Measurements from ENCODE around the gene PDE2A. TPM values are rescaled to one million over a fixed set of nuclear protein-coding genes. Genes with fewer than 3 reads are reported as not detected.
"Not testable (repeated sequence)": the region's sequence is repeated elsewhere in the genome, so short reads cannot be mapped to it uniquely, and the experiment has no call there.

PDE2A gene
- total RNA-seq, 1 donor from 2014 or later: 0.11 TPM

DNA sequence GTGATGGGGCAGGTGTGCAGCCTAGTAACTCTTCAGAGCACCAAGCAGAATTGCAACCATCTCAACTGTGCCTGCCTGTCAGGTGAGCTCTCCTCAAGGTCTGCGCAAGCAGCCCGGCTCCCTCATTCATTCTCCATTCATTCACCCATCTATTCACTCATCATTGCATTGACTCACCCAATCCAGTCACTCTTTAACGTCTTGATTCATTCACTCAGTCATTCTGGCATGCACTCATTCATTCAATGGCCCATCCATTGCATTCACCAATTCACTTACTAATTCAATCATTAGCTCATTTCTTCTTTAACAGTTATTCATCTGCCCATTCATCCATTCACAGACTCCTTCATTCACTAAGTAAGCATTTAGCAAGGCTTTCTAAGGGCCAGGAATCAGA is 111.8 kb downstream of the PDE2A start:
- Histone ChIP-seq H3K9me3 (ENCODE audit: low read depth) (no peaks in the 10 kb centered on the region), H3K9ac (no peak overlapping the region), H3K4me2 (no peak overlapping the region), H3K27ac (no peak overlapping the region), H3K79me2 (ENCODE audit: low read depth) (no peaks in the 10 kb centered on the region), H3F3A (ENCODE audit: low read depth) (no peaks in the 10 kb centered on the region), H2AFZ (replicated peaks) (no peak overlapping the region), H3K36me3 (no peaks in the 10 kb centered on the region), H4K20me1 (ENCODE audit: low read depth) (no peaks in the 10 kb centered on the region), H3K4me1 (peaks cover 12% of the 10 kb centered on the region), H3K27me3 (no peaks in the 10 kb centered on the region), H3K4me3 (no peak overlapping the region)
- Mint-ChIP-seq H3K4me3 (no peak overlapping the region), H3K27me3 (ENCODE audit: insufficient read depth, low read depth) (no peaks in the 10 kb centered on the region), H3K36me3 (no peaks in the 10 kb centered on the region), H3K9me3 (no peaks in the 10 kb centered on the region), H3K27ac (no peak overlapping the region), H3K4me1 (no peaks in the 10 kb centered on the region)
- DNase-seq (ENCODE audit: low spot score): peak; percentile 27
- TF ChIP-seq EZH2 (IDR thresholded peaks at IDR 0.05) (no peak), EZH2phosphoT487 (IDR thresholded peaks at IDR 0.05) (no peak)
- TF ChIP-seq, protein P1, sequence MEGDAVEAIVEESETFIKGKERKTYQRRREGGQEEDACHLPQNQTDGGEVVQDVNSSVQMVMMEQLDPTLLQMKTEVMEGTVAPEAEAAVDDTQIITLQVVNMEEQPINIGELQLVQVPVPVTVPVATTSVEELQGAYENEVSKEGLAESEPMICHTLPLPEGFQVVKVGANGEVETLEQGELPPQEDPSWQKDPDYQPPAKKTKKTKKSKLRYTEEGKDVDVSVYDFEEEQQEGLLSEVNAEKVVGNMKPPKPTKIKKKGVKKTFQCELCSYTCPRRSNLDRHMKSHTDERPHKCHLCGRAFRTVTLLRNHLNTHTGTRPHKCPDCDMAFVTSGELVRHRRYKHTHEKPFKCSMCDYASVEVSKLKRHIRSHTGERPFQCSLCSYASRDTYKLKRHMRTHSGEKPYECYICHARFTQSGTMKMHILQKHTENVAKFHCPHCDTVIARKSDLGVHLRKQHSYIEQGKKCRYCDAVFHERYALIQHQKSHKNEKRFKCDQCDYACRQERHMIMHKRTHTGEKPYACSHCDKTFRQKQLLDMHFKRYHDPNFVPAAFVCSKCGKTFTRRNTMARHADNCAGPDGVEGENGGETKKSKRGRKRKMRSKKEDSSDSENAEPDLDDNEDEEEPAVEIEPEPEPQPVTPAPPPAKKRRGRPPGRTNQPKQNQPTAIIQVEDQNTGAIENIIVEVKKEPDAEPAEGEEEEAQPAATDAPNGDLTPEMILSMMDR (IDR thresholded peaks at IDR 0.05): no peak

DNA sequence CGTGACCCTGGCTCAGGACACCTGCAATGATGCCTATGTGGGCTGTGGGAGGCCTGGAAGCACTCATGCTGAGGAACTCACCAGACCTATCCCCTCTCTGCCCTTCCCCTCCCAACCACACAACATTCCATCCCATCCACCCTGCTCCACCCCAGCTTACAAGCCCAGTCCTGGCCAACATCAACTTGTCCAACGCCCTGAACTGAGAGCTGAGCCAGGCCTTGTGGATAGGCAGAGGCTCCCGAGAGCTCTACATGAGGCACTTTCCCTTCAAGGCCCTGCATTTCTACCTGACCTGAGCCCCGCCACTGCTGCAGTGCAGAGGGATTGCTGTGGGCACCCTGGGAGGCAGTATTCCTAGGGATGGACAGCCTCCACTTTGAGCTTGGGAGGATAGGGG is 112.4 kb downstream of the PDE2A start:
- Mint-ChIP-seq H3K36me3 (no peaks in the 10 kb centered on the region), H3K9me3 (no peaks in the 10 kb centered on the region), H3K27ac (no peak overlapping the region), H3K4me3 (no peak overlapping the region), H3K27me3 (ENCODE audit: insufficient read depth, low read depth) (no peaks in the 10 kb centered on the region), H3K4me1 (no peaks in the 10 kb centered on the region)
- no peak overlapping the region for H3K4me3 ChIP-seq
- TF ChIP-seq EZH2 (IDR thresholded peaks at IDR 0.05) (no peak), EZH2phosphoT487 (IDR thresholded peaks at IDR 0.05) (no peak)
- TF ChIP-seq, protein P1 (IDR thresholded peaks at IDR 0.05): no peak
- H3K27me3 ChIP-seq: no peaks in the 10 kb centered on the region
- H3K4me1 ChIP-seq: peaks cover 12% of the 10 kb centered on the region
- H3F3A ChIP-seq (ENCODE audit: low read depth): no peaks in the 10 kb centered on the region
- no peaks in the 10 kb centered on the region for H3K79me2 ChIP-seq (ENCODE audit: low read depth)
- no peak for DNase-seq (ENCODE audit: low spot score)
- no peaks in the 10 kb centered on the region for H4K20me1 ChIP-seq (ENCODE audit: low read depth)
- H3K27ac ChIP-seq: no peak overlapping the region
- no peaks in the 10 kb centered on the region for H3K36me3 ChIP-seq
- H2AFZ ChIP-seq (replicated peaks): no peak overlapping the region
- H3K4me2 ChIP-seq: no peak overlapping the region
- no peaks in the 10 kb centered on the region for H3K9me3 ChIP-seq (ENCODE audit: low read depth)
- no peak overlapping the region for H3K9ac ChIP-seq

DNA sequence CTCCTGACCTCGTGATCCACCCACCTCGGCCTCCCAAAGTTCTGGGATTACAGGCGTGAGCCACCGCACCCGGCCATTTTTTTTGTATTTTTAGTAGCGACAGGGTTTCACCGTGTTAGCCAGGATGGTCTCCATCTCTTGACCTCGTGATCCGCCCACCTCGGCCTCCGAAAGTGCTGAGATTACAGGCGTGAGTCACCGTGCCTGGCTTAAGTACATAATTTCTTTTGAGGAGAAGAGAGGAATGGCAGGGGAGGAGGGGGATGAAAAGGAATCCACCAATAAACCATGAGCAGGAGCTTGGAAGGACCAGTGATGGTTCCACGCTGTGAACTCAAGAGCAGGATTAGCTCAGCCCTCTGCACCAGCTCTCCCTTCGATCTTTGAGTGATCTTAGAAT is 113.4 kb downstream of the PDE2A start:
- H3K9ac ChIP-seq; DNase-seq (ENCODE audit: low spot score); H3K4me3 ChIP-seq; H3K4me3 Mint-ChIP-seq; H3K79me2 ChIP-seq (ENCODE audit: low read depth); H3K27me3 ChIP-seq; H2AFZ ChIP-seq (replicated peaks); H3K9me3 ChIP-seq (ENCODE audit: low read depth); H3K27ac ChIP-seq; H3K27ac Mint-ChIP-seq; H3K4me1 Mint-ChIP-seq; H4K20me1 ChIP-seq (ENCODE audit: low read depth); H3F3A ChIP-seq (ENCODE audit: low read depth); H3K4me2 ChIP-seq; H3K36me3 ChIP-seq; H3K9me3 Mint-ChIP-seq; H3K27me3 Mint-ChIP-seq (ENCODE audit: insufficient read depth, low read depth); H3K36me3 Mint-ChIP-seq: not testable (repeated sequence)
- peaks cover 12% of the 10 kb centered on the region for H3K4me1 ChIP-seq

DNA sequence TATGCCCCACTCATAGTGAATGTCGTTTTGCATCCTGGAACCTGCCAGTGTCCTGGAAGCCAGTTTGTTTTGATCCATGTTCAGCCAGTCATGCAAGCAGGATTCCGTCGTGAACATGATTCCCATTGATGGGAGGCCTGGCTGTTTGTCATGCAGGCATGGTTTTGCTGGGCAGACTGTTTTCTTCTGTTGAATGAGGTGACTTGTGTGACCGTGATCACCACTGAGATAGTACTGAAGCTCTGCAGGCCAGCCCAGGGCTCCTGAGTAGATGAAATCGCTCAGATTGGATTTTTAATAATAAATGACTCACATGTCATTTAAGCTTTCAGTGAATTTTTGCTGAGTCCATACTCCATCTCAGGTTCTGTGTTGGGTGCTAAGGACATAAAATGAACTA is 117.8 kb downstream of the PDE2A start:
- Histone ChIP-seq H3K9ac (no peak overlapping the region), H2AFZ (replicated peaks) (peak overlapping the region; percentile 0), H3K9me3 (ENCODE audit: low read depth) (no peaks in the 10 kb centered on the region), H3K27ac (no peak overlapping the region), H3F3A (ENCODE audit: low read depth) (no peaks in the 10 kb centered on the region), H3K4me1 (no peaks in the 10 kb centered on the region), H3K36me3 (no peaks in the 10 kb centered on the region), H3K4me2 (no peak overlapping the region), H3K79me2 (ENCODE audit: low read depth) (no peaks in the 10 kb centered on the region), H4K20me1 (ENCODE audit: low read depth) (no peaks in the 10 kb centered on the region), H3K4me3 (no peak overlapping the region), H3K27me3 (no peaks in the 10 kb centered on the region)
- peaks cover 2% of the 10 kb centered on the region for H3K27me3 Mint-ChIP-seq (ENCODE audit: insufficient read depth, low read depth)
- DNase-seq (ENCODE audit: low spot score): peak; percentile 1
- H3K9me3 Mint-ChIP-seq: no peaks in the 10 kb centered on the region
- H3K27ac Mint-ChIP-seq: no peak overlapping the region
- H3K4me1 Mint-ChIP-seq: no peaks in the 10 kb centered on the region
- no peaks in the 10 kb centered on the region for H3K36me3 Mint-ChIP-seq
- no peak overlapping the region for H3K4me3 Mint-ChIP-seq
- TF ChIP-seq EZH2phosphoT487 (IDR thresholded peaks at IDR 0.05): no peak
- TF ChIP-seq, protein P1 (IDR thresholded peaks at IDR 0.05): no peak
- TF ChIP-seq EZH2 (IDR thresholded peaks at IDR 0.05): no peak

DNA sequence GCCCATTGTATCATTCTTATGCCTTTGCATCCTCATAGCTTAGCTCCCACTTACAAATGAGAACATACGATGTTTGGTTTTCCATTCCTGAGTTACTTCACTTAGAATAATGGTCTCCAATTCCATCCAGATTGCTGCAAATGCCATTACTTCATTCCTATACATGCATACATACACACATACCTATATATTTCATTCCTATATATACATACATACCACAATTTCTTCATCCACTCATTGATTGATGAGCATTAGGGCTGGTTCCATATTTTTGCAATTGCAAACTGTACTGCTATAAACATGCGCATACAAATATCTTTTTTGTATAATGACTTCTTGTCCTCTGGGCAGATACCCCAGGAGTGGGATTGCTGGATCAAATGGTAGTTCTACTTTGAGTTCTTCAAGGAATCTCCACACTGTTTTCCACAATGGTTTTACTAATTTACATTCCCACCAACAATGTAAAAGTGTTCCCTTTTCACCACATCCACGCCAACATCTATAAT is 119.2 kb downstream of the PDE2A start:
- H3K4me1 Mint-ChIP-seq; H3F3A ChIP-seq (ENCODE audit: low read depth); H3K9ac ChIP-seq; H3K27ac Mint-ChIP-seq; H3K27me3 Mint-ChIP-seq (ENCODE audit: insufficient read depth, low read depth); H3K4me1 ChIP-seq; H3K36me3 ChIP-seq; DNase-seq (ENCODE audit: low spot score); H3K4me3 Mint-ChIP-seq; H2AFZ ChIP-seq (replicated peaks); H3K4me3 ChIP-seq; H3K9me3 ChIP-seq (ENCODE audit: low read depth); H3K36me3 Mint-ChIP-seq; H3K9me3 Mint-ChIP-seq; H3K4me2 ChIP-seq; H3K27ac ChIP-seq; H3K79me2 ChIP-seq (ENCODE audit: low read depth); H4K20me1 ChIP-seq (ENCODE audit: low read depth); H3K27me3 ChIP-seq: not testable (repeated sequence)

All from neural progenitor cell (in vitro differentiated cells).